Endothelial cell of umbilical vein (primary cell): Measurements from ENCODE around the gene DLEC1. TPM values are rescaled to one million over a fixed set of nuclear protein-coding genes. Genes with fewer than 3 reads are reported as not detected.

Experiments
- BruUV-seq: library from RNA; stranded (reverse); fragments of 400-500 nt; replicated peaks from 2 replicates; lab custom pipeline; 2021; lab: Mats Ljungman, UMichigan
- CTCF ChIA-PET: fragments of 300-600, 350-600 bp; sonication (Branson Sonifier 250); formaldehyde crosslinking; loops from one replicate; lab custom pipeline; 2021; ENCODE audit warnings: antibody characterized with exemption, inconsistent platforms; lab: Charles Lee
- POLR2A ChIA-PET: fragments of 300-600, 350-600 bp; sonication (Branson Sonifier 250); formaldehyde crosslinking; loops from one replicate; lab custom pipeline; 2021; ENCODE audit warnings: antibody characterized with exemption, inconsistent platforms; lab: Charles Lee
- DNase-seq: peaks from one replicate; pipeline ENCODE4 v3.0.0-alpha.2; 2011; ENCODE audit warnings: low read depth, low spot score
- FAIRE-seq: peaks from 2 replicates; lab custom pipeline; 2011; peaks lifted over from hg19 to GRCh38; lab: Jason Lieb, UNC
- H2AFZ ChIP-seq: 2 replicates; pipeline ENCODE4 v1.6.0; 2012; ENCODE audit warnings: low read depth, low read length, control low read depth, inconsistent platforms
- H3K27ac ChIP-seq: 2 replicates; pipeline ENCODE4 v1.5.1; 2011; ENCODE audit warnings: low read depth, mild to moderate bottlenecking, control low read depth, low read length, moderate library complexity; ENCODE audit not compliant: insufficient read depth
- H3K27me3 ChIP-seq, 2 experiments: 2 replicates each; pipeline versions ENCODE4 v1.6.0 to v1.6.1; 2011; ENCODE audit warnings: low read length in 2 of 2, mixed read lengths in 1 of 2; ENCODE audit not compliant: control insufficient read depth in 2 of 2, insufficient read depth in 2 of 2
- H3K36me3 ChIP-seq, 2 experiments: 2 replicates in 1 of 2; 3 replicates in 1 of 2; pipeline ENCODE4 v1.5.1; 2011; ENCODE audit warnings: low read length in 2 of 2, mild to moderate bottlenecking in 1 of 2, moderate library complexity in 1 of 2; ENCODE audit not compliant: control insufficient read depth in 2 of 2, insufficient read depth in 2 of 2; ENCODE audit errors: extremely low read depth in 1 of 2
- H3K4me1 ChIP-seq: 3 replicates; pipeline ENCODE4 v1.5.1; 2011; ENCODE audit warnings: mild to moderate bottlenecking, low read length; ENCODE audit not compliant: control insufficient read depth, insufficient read depth; ENCODE audit errors: extremely low read depth
- H3K4me2 ChIP-seq: 2 replicates; pipeline ENCODE4 v1.6.1; 2011; ENCODE audit warnings: low read length, control low read depth, mixed read lengths; ENCODE audit not compliant: insufficient read depth
- H3K4me3 ChIP-seq, 3 experiments: fragments of 200-600 bp in 1 of 3; sonication (generic), shearing (Covaris generic) in 1 of 3; replicated peaks in 1 of 3; 2 replicates each; pipeline ENCODE4 v1.5.1; 2011 to 2016; ENCODE audit warnings: control low read depth in 3 of 3, low read length in 3 of 3, mild to moderate bottlenecking in 2 of 3, inconsistent platforms in 1 of 3, low read depth in 1 of 3, moderate library complexity in 1 of 3; ENCODE audit not compliant: insufficient read depth in 1 of 3
- H3K79me2 ChIP-seq: 2 replicates; pipeline ENCODE4 v1.6.0; 2012; ENCODE audit warnings: low read length, inconsistent platforms; ENCODE audit not compliant: control insufficient read depth, insufficient read depth
- H3K9ac ChIP-seq: replicated peaks from 2 replicates; pipeline ENCODE3; 2011; ENCODE audit warnings: low read length, control low read depth; ENCODE audit not compliant: insufficient read depth; ENCODE audit errors: extremely low read depth
- H3K9me1 ChIP-seq: replicated peaks from 3 replicates; pipeline ENCODE4 v1.6.0; 2011; ENCODE audit warnings: mild to moderate bottlenecking, low read length; ENCODE audit not compliant: control insufficient read depth, insufficient read depth; ENCODE audit errors: extremely low read depth
- H3K9me3 ChIP-seq: replicated peaks from 2 replicates; pipeline ENCODE4 v1.5.1; 2012; ENCODE audit warnings: low read length, inconsistent platforms; ENCODE audit not compliant: control insufficient read depth, insufficient read depth
- H4K20me1 ChIP-seq: replicated peaks from 2 replicates; pipeline ENCODE3; 2011; ENCODE audit warnings: mild to moderate bottlenecking, low read length; ENCODE audit not compliant: control insufficient read depth, insufficient read depth; ENCODE audit errors: extremely low read depth
- CTCF ChIP-seq, 2 donors: IDR thresholded peaks; 1 replicate in 1 of 2; 2 replicates in 1 of 2; pipeline ENCODE4 v1.5.1; 2011; ENCODE audit warnings: low read length in 2 of 2, mild to moderate bottlenecking in 2 of 2, moderate library complexity in 2 of 2, control low read depth in 1 of 2, inconsistent platforms in 1 of 2, low read depth in 1 of 2; ENCODE audit not compliant: insufficient read depth in 1 of 2; ENCODE audit errors: extremely low read depth in 1 of 2
- EZH2 ChIP-seq: IDR thresholded peaks from 2 replicates; pipeline ENCODE4 v1.6.1; 2012; ENCODE audit warnings: borderline replicate concordance, low read depth, mild to moderate bottlenecking, moderate library complexity, low read length, inconsistent platforms; ENCODE audit not compliant: severe bottlenecking
- FOS ChIP-seq: IDR thresholded peaks from 2 replicates; pipeline ENCODE4 v1.6.1; 2011; ENCODE audit warnings: mild to moderate bottlenecking, low read length, moderate library complexity, borderline replicate concordance; ENCODE audit not compliant: insufficient read depth
- GATA2 ChIP-seq: IDR thresholded peaks from 2 replicates; pipeline ENCODE4 v1.7.0; 2011; ENCODE audit warnings: low read depth, mild to moderate bottlenecking, moderate library complexity, mixed read lengths, low read length; ENCODE audit not compliant: insufficient read length, insufficient read depth
- JUN ChIP-seq: IDR thresholded peaks from 2 replicates; pipeline ENCODE4 v1.6.1; 2011; ENCODE audit warnings: borderline replicate concordance, low read depth; ENCODE audit not compliant: insufficient read length, insufficient read depth
- MAX ChIP-seq: IDR thresholded peaks from 2 replicates; pipeline ENCODE4 v1.6.1; 2011; ENCODE audit not compliant: insufficient read depth, insufficient read length
- MYC ChIP-seq: IDR thresholded peaks from one replicate; pipeline ENCODE4 v1.6.1; 2011; ENCODE audit warnings: mild to moderate bottlenecking, low read depth, low read length
- POLR2A ChIP-seq: IDR thresholded peaks from 2 replicates; pipeline ENCODE4 v1.6.1; 2012; ENCODE audit warnings: low read depth, mild to moderate bottlenecking, control low read depth, low read length
- POLR2AphosphoS5 ChIP-seq: IDR thresholded peaks from 2 replicates; pipeline ENCODE4 v1.6.1; 2012; ENCODE audit warnings: low read depth, mild to moderate bottlenecking, control low read depth, low read length, moderate library complexity; ENCODE audit not compliant: insufficient read depth
- dilution Hi-C: fragments of 300-500 bp; cut with MboI; formaldehyde crosslinking; loops from one replicate; pipeline ENCODE4 v1.15.0; 2019; ENCODE audit warnings: low sequenced_read_pairs; ENCODE audit not compliant: extremely low pct_ligation_motif_present
- intact Hi-C: fragments of 100-400 bp; cut with micrococcal nuclease; formaldehyde crosslinking; loops from one replicate; pipeline ENCODE4 v1.10.0; 2022
- polyA plus RNA-seq, 4 experiments: library from polyadenylated mRNA; depleted of rRNA in 3 of 4; stranded (reverse) in 3 of 4; unstranded in 1 of 4; fragments of >200 nt; gene quantifications; 2 replicates each; pipeline versions ENCODE4 v1.2.1 to v1.2.3, GENCODE V29; 2011 to 2012; ENCODE audit warnings: missing spikeins in 1 of 4
- total RNA-seq: library from RNA; stranded (reverse); gene quantifications from 2 replicates; pipeline ENCODE4 v1.2.3, GENCODE V29; 2021

The DLEC1 gene
- total and polyA plus RNA-seq, 2 donors (not counting 3 experiments of a cell fraction or from before 2014, with no cell fraction given), result not detected

GRCh38 chr3:38028621-38029361 lies 10.2 kb upstream of the DLEC1 start:
- Histone ChIP-seq H4K20me1 (no peaks in the 10 kb centered on the region), H3K36me3 (no peaks in the 10 kb centered on the region), H3K9ac (peak overlapping the region; percentile 22), H3K9me3 (no peaks in the 10 kb centered on the region), H3K4me1 (peaks cover 13% of the 10 kb centered on the region), H3K9me1 (no peaks in the 10 kb centered on the region), H3K4me2 (no peak overlapping the region), H3K27ac (no peak overlapping the region), H3K27me3 (no peaks in the 10 kb centered on the region), H3K4me3 (peak overlapping the region in 2 of 3 experiments; percentile 39 to 48), H3K79me2 (no peaks in the 10 kb centered on the region), H2AFZ (peak overlapping the region; percentile 81)
- intact Hi-C loops (no loop called here), dilution Hi-C loops (no loop called here)
- TSS peak; percentile 6 for BruUV-seq
- FAIRE-seq, result no peak
- TF ChIP-seq GATA2, result no peak
- TF ChIP-seq FOS, result no peak
- no peak for TF ChIP-seq CTCF (IDR thresholded peaks at IDR 0.05; ENCODE audit: extremely low read depth in 1 of 2, insufficient read depth in 1 of 2, low read depth in 1 of 2, low read length in 2 of 2)
- no peak for TF ChIP-seq MYC
- no peak for TF ChIP-seq JUN
- TF ChIP-seq MAX, result no peak
- TF ChIP-seq POLR2A, result no peak
- no peak for TF ChIP-seq POLR2AphosphoS5
- no peak for TF ChIP-seq EZH2
- ChIA-PET CTCF (interaction anchor here (0.9 to 1.6 kb wide), 5 partner anchors 10 to 269 kb away, joined by 3 to 8 read pairs (median 3); partner anchors contain the start of gene DLEC1), POLR2A (interaction anchor here (0.7 kb wide), 1 partner anchor 163 kb away, joined by 4 read pairs; no protein-coding TSS in a partner anchor)
- no peak for DNase-seq
